Peyer's patch (tissue), 4 donors: ENCODE data around the gene MNAT1.

Experiments
- POLR2A ChIP-seq, 2 donors: fragments of 450-650 bp; IDR thresholded peaks; one replicate each; pipeline ENCODE4 v1.5.1; 2017; ENCODE audit warnings: antibody characterized with exemption in 2 of 2, mild to moderate bottlenecking in 2 of 2, moderate library complexity in 2 of 2
- TF ChIP-seq, protein P1 (sequence below), 6 experiments: fragments of 450-650 bp in 4 of 6; fragments of 200-600 bp in 2 of 6; sonication (generic) in 1 of 6; IDR thresholded peaks; one replicate each; pipeline ENCODE4 v1.5.1; 2017 to 2019; ENCODE audit warnings: antibody characterized with exemption in 6 of 6, mild to moderate bottlenecking in 3 of 6, moderate library complexity in 1 of 6

DNA sequence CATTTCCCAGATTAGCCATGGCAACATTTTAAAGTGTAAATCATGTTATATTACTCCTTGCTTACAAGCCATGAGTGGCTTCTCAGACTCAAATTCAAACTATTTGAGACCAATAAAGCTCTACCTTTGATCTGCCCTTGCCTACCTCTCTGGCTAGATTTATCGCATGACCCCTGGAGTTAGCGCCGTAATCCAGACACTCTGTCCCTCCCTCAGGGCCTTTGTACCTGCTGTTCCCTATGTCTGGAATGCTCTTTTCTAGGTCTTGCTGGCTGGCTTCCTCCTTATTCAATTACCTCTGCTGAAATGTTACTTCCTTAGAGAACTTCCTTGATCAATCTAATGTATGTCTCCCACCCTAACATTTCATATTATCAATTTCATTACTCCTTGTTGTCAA is 26.7 kb upstream of the MNAT1 start:
- TF ChIP-seq, protein P1, sequence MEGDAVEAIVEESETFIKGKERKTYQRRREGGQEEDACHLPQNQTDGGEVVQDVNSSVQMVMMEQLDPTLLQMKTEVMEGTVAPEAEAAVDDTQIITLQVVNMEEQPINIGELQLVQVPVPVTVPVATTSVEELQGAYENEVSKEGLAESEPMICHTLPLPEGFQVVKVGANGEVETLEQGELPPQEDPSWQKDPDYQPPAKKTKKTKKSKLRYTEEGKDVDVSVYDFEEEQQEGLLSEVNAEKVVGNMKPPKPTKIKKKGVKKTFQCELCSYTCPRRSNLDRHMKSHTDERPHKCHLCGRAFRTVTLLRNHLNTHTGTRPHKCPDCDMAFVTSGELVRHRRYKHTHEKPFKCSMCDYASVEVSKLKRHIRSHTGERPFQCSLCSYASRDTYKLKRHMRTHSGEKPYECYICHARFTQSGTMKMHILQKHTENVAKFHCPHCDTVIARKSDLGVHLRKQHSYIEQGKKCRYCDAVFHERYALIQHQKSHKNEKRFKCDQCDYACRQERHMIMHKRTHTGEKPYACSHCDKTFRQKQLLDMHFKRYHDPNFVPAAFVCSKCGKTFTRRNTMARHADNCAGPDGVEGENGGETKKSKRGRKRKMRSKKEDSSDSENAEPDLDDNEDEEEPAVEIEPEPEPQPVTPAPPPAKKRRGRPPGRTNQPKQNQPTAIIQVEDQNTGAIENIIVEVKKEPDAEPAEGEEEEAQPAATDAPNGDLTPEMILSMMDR (IDR thresholded peaks at IDR 0.05) = no peak
- no peak for TF ChIP-seq POLR2A (IDR thresholded peaks at IDR 0.05)
